Neural progenitor cell (in vitro differentiated cells): ENCODE results near the gene AQP11. TPM values are rescaled to one million over a fixed set of nuclear protein-coding genes. Genes with fewer than 3 reads are reported as not detected.
"Not testable (repeated sequence)": the region's sequence is repeated elsewhere in the genome, so short reads cannot be mapped to it uniquely, and the experiment has no call there.

Source experiments
- DNase-seq: peaks from one replicate; pipeline ENCODE4 v3.0.0-alpha.2; 2016; ENCODE audit warnings: low spot score
- H2AFZ ChIP-seq: fragments of 200-600 bp; sonication (generic); replicated peaks from 2 replicates; pipeline ENCODE4 v1.6.1; 2016; ENCODE audit warnings: antibody characterized with exemption
- H3F3A ChIP-seq: fragments of 200-600 bp; sonication (generic); 2 replicates; pipeline ENCODE4 v1.6.1; 2016; ENCODE audit warnings: antibody characterized with exemption, low read depth
- H3K27ac ChIP-seq: fragments of 200-600 bp; sonication (generic); 2 replicates; pipeline ENCODE4 v1.5.1; 2016; ENCODE audit warnings: mild to moderate bottlenecking
- H3K27me3 ChIP-seq: fragments of 200-600 bp; sonication (generic); 2 replicates; pipeline ENCODE4 v1.6.1; 2016; ENCODE audit warnings: mild to moderate bottlenecking, moderate library complexity
- H3K36me3 ChIP-seq: fragments of 200-600 bp; sonication (generic); 2 replicates; pipeline ENCODE4 v1.5.1; 2016
- H3K4me1 ChIP-seq: fragments of 200-600 bp; sonication (generic); 2 replicates; pipeline ENCODE4 v1.6.1; 2016; ENCODE audit warnings: mixed run types
- H3K4me2 ChIP-seq: fragments of 200-600 bp; sonication (generic); 2 replicates; pipeline ENCODE4 v1.6.1; 2016
- H3K4me3 ChIP-seq: fragments of 200-600 bp; sonication (generic); 2 replicates; pipeline ENCODE4 v1.5.1; 2016
- H3K79me2 ChIP-seq: fragments of 200-600 bp; sonication (generic); 2 replicates; pipeline ENCODE4 v1.6.1; 2016; ENCODE audit warnings: low read depth
- H3K9ac ChIP-seq: fragments of 200-600 bp; sonication (generic); 2 replicates; pipeline ENCODE4 v1.6.1; 2016
- H3K9me3 ChIP-seq: fragments of 200-600 bp; sonication (generic); 2 replicates; pipeline ENCODE4 v1.5.1; 2016; ENCODE audit warnings: low read depth
- H4K20me1 ChIP-seq: fragments of 200-600 bp; sonication (generic); 2 replicates; pipeline ENCODE4 v1.6.1; 2016; ENCODE audit warnings: low read depth
- H3K27ac Mint-ChIP-seq: 3 replicates; pipeline ENCODE4 v1.8.0; 2021; ENCODE audit warnings: mixed read lengths
- H3K27me3 Mint-ChIP-seq: 2 replicates; pipeline ENCODE4 v1.8.0; 2022; ENCODE audit warnings: low read depth, mild to moderate bottlenecking, inconsistent platforms, moderate library complexity, mixed read lengths; ENCODE audit not compliant: insufficient read depth
- H3K36me3 Mint-ChIP-seq: 3 replicates; pipeline ENCODE4 v1.8.0; 2021; ENCODE audit warnings: mixed read lengths
- H3K4me1 Mint-ChIP-seq: 3 replicates; pipeline ENCODE4 v1.8.0; 2021; ENCODE audit warnings: mixed read lengths
- H3K4me3 Mint-ChIP-seq: 3 replicates; pipeline ENCODE4 v1.8.0; 2021; ENCODE audit warnings: mild to moderate bottlenecking, moderate library complexity, mixed read lengths
- H3K9me3 Mint-ChIP-seq: 3 replicates; pipeline ENCODE4 v1.8.0; 2020; ENCODE audit warnings: mixed read lengths
- EZH2 ChIP-seq: fragments of 200-600 bp; sonication (generic); IDR thresholded peaks from 2 replicates; pipeline ENCODE4 v1.6.1; 2017; ENCODE audit warnings: antibody characterized with exemption, mild to moderate bottlenecking, moderate library complexity
- EZH2phosphoT487 ChIP-seq: fragments of 200-600 bp; sonication (generic); IDR thresholded peaks from 2 replicates; pipeline ENCODE4 v1.6.1; 2017; ENCODE audit warnings: antibody characterized with exemption
- total RNA-seq: library from RNA; depleted of rRNA; stranded (reverse); fragments of >200 nt; gene quantifications from 2 replicates; pipeline ENCODE4 v1.2.3, GENCODE V29; 2015; ENCODE audit warnings: low replicate concordance
- TF ChIP-seq, protein P1 (sequence below): fragments of 200-600 bp; sonication (generic); IDR thresholded peaks from 2 replicates; pipeline ENCODE4 v1.5.1; 2017; ENCODE audit warnings: antibody characterized with exemption, mild to moderate bottlenecking

The AQP11 gene
- total RNA-seq, 1 donor from 2014 or later: 0.24 TPM

DNA sequence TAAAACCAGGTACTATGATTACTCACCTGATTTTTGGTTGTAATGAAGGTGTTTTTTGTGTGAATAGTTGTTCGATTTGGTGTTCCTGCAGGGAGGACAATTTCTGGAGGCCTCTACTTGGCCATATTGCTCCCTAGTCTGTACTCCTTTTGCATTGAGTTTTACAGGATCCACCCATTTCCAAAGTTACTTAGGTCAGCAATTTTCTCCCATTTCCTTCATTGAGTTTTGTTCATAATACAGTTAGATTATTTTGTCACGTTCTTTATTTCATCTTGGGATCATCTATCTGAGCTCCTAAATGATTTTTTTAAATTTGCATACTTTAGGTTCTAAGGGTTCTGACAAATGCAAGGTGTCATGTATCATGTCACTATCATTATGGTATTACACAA lies 20.1 kb upstream of the AQP11 start:
- Histone ChIP-seq H3F3A (no peaks in the 10 kb centered on the region), H3K9me3 (no peaks in the 10 kb centered on the region), H3K4me2 (no peak overlapping the region), H3K4me3 (no peak overlapping the region), H3K4me1 (no peaks in the 10 kb centered on the region), H2AFZ (no peak overlapping the region), H3K36me3 (no peaks in the 10 kb centered on the region), H3K27ac (no peak overlapping the region), H4K20me1 (no peaks in the 10 kb centered on the region), H3K9ac (no peak overlapping the region), H3K27me3 (no peaks in the 10 kb centered on the region), H3K79me2 (no peaks in the 10 kb centered on the region)
- peaks cover 4% of the 10 kb centered on the region for H3K9me3 Mint-ChIP-seq
- H3K36me3 Mint-ChIP-seq: no peaks in the 10 kb centered on the region
- H3K4me1 Mint-ChIP-seq: no peaks in the 10 kb centered on the region
- no peak overlapping the region for H3K27ac Mint-ChIP-seq
- no peak overlapping the region for H3K4me3 Mint-ChIP-seq
- no peak for DNase-seq
- peaks cover 3% of the 10 kb centered on the region for H3K27me3 Mint-ChIP-seq
- TF ChIP-seq, protein P1, sequence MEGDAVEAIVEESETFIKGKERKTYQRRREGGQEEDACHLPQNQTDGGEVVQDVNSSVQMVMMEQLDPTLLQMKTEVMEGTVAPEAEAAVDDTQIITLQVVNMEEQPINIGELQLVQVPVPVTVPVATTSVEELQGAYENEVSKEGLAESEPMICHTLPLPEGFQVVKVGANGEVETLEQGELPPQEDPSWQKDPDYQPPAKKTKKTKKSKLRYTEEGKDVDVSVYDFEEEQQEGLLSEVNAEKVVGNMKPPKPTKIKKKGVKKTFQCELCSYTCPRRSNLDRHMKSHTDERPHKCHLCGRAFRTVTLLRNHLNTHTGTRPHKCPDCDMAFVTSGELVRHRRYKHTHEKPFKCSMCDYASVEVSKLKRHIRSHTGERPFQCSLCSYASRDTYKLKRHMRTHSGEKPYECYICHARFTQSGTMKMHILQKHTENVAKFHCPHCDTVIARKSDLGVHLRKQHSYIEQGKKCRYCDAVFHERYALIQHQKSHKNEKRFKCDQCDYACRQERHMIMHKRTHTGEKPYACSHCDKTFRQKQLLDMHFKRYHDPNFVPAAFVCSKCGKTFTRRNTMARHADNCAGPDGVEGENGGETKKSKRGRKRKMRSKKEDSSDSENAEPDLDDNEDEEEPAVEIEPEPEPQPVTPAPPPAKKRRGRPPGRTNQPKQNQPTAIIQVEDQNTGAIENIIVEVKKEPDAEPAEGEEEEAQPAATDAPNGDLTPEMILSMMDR: no peak
- TF ChIP-seq EZH2: no peak
- no peak for TF ChIP-seq EZH2phosphoT487

DNA sequence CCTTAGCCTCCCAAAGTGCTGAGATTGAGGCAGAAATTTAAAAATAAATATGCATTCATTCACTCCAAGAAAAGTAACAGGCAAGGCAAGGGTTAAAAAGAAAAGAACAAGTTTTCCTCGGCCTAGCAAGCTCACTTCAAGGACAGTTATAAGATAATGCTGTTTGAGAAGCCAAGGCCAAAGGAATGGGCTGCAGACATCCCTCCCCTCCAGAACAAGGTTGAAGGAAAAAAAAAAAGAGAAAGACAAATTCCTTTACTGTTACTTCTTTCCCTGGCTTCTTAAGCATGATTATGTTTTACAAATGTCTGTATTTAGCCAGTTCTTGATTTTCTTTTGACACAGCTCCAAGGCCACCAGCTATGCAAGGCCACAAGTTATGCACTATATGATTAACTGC lies 18.9 kb upstream of the AQP11 start:
- not testable (repeated sequence) for H3K9ac ChIP-seq, H3K27ac Mint-ChIP-seq, H2AFZ ChIP-seq, H3K9me3 Mint-ChIP-seq, H3K79me2 ChIP-seq, H3K36me3 ChIP-seq, H4K20me1 ChIP-seq, H3K27ac ChIP-seq, H3K4me3 ChIP-seq, H3K4me1 Mint-ChIP-seq, H3K4me3 Mint-ChIP-seq, H3K27me3 Mint-ChIP-seq, H3K36me3 Mint-ChIP-seq, H3F3A ChIP-seq, H3K9me3 ChIP-seq, DNase-seq, H3K27me3 ChIP-seq, H3K4me2 ChIP-seq, H3K4me1 ChIP-seq

DNA sequence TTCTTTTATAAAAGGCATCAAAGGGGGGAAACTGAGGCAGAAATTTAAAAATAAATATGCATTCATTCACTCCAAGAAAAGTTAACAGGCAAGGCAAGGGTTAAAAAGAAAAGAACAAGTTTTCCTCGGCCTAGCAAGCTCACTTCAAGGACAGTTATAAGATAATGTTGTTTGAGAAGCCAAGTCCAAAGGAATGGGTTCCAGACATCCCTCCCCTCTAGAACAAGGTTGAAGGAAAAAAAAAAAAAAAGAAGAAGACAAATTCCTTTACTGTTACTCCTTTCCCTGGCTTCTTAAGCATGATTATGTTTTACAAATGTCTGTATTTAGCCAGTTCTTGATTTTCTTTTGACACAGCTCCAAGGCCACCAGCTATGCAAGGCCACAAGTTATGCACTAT lies 14.3 kb upstream of the AQP11 start:
- H3K4me1 ChIP-seq, H3K4me3 Mint-ChIP-seq, H3K4me1 Mint-ChIP-seq, H3K4me3 ChIP-seq, H3K27ac ChIP-seq, H3F3A ChIP-seq, H4K20me1 ChIP-seq, H2AFZ ChIP-seq, H3K79me2 ChIP-seq, H3K4me2 ChIP-seq, H3K36me3 ChIP-seq, H3K36me3 Mint-ChIP-seq, DNase-seq, H3K9ac ChIP-seq, H3K27me3 Mint-ChIP-seq, H3K9me3 ChIP-seq, H3K27me3 ChIP-seq, H3K27ac Mint-ChIP-seq: not testable (repeated sequence)
- H3K9me3 Mint-ChIP-seq: peaks cover 19% of the 10 kb centered on the region

DNA sequence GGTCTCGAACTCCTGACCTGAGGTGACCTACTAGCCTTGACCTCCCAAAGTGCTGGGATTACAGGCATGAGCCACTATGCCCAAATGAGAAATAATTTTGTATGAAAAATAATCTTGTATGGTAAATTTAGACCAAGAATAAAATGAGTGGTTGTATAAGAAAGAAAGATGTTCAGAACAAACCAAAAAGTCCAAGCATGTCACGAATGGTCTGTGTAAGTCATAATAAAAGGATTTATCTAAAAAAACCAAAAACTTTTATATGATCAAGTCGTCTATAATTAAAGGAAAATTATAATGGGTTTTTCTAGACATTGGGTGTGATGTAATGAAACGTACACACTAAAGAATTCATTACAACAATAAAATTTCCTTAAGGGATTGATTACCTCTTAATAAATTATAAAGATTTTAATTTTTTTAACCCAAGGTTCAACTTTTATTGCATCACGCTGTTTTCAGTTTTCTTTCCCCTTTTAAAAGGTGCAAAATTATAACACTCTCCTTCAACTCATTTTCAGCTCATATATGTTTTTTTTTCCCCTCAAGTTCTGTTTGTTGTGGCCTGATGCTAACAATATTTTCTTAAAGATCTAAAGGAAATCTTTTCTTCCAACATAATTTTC lies 8.9 kb upstream of the AQP11 start:
- no peak overlapping the region for H3K9ac ChIP-seq
- DNase-seq: peak; percentile 66
- no peak overlapping the region for H2AFZ ChIP-seq
- peaks cover 27% of the 10 kb centered on the region for H3K9me3 ChIP-seq
- H3K4me2 ChIP-seq: no peak overlapping the region
- Mint-ChIP-seq H3K36me3 (peaks cover 9% of the 10 kb centered on the region), H3K4me1 (no peaks in the 10 kb centered on the region), H3K4me3 (no peak overlapping the region), H3K27ac (no peak overlapping the region), H3K27me3 (no peaks in the 10 kb centered on the region), H3K9me3 (peaks cover 42% of the 10 kb centered on the region)
- no peaks in the 10 kb centered on the region for H3K27me3 ChIP-seq
- H3K79me2 ChIP-seq: no peaks in the 10 kb centered on the region
- no peaks in the 10 kb centered on the region for H3K36me3 ChIP-seq
- no peak overlapping the region for H3K27ac ChIP-seq
- TF ChIP-seq, protein P1: no peak
- TF ChIP-seq EZH2: no peak
- no peaks in the 10 kb centered on the region for H3K4me1 ChIP-seq
- H3K4me3 ChIP-seq: no peak overlapping the region
- H3F3A ChIP-seq: no peaks in the 10 kb centered on the region
- no peaks in the 10 kb centered on the region for H4K20me1 ChIP-seq
